ENCODE measurements around the gene SUGP1.

Gene SUGP1

DNA sequence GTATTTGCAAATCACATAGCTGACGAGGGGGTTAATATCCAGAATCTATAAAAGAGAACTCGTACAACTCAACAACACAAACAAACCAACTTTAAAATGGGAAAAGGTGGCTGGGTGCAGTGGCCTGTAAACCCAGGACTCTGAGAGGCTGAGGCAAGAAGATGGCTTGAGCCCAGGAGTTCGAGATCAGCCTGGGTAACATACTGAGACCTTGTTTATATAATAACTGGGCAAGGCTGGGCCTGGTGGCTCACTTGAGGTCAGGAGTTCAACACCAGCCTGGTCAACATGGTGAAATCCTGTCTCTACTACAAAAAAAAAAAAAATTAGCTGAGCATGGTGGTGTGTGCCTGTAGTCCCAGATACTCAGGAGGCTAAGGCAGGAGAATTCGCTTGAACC is 25.4 kb downstream of the SUGP1 start:
- Histone ChIP-seq H3K27me3 (ENCODE audit: insufficient read depth, low read length) (no peaks in the 10 kb centered on the region), H3K4me3 (ENCODE audit: low read depth, low read length, poor library complexity, severe bottlenecking) (no peak overlapping the region), H3K27ac (ENCODE audit: low read depth, low read length, poor library complexity, severe bottlenecking) (no peak overlapping the region), H3K36me3 (ENCODE audit: insufficient read depth, low read length) (peaks cover 74% of the 10 kb centered on the region), H3K4me2 (ENCODE audit: low read length) (no peak overlapping the region), H3K79me2 (ENCODE audit: insufficient read depth, low read length) (no peaks in the 10 kb centered on the region), H3F3A (ENCODE audit: insufficient read depth, low read length) (no peaks in the 10 kb centered on the region), H3K9me2 (ENCODE audit: low read depth, low read length) (no peaks in the 10 kb centered on the region), H3K9ac (ENCODE audit: low read length) (no peak overlapping the region), H3K4me1 (ENCODE audit: insufficient read depth, low read length, severe bottlenecking) (no peaks in the 10 kb centered on the region), H4K20me1 (ENCODE audit: insufficient read depth, low read length) (no peaks in the 10 kb centered on the region), H3K9me3 (ENCODE audit: low read length) (0 out of 2 replicates have a peak, but pooled peaks cover 4% of the 10 kb centered on the region), H2AFZ (ENCODE audit: low read length) (no peak overlapping the region)
- no peak for TF ChIP-seq EZH2 (IDR thresholded peaks at IDR 0.05; ENCODE audit: borderline replicate concordance, low read length)
- no peak for TF ChIP-seq CTCF (IDR thresholded peaks at IDR 0.05; ENCODE audit: low read length)

- no peaks in the 10 kb centered on the region for H3K9me2 ChIP-seq (ENCODE audit: low read depth, low read length)
Observed at GRCh38 chr19:19292607-19293006, 27.7 kb downstream of the SUGP1 start.

DNA sequence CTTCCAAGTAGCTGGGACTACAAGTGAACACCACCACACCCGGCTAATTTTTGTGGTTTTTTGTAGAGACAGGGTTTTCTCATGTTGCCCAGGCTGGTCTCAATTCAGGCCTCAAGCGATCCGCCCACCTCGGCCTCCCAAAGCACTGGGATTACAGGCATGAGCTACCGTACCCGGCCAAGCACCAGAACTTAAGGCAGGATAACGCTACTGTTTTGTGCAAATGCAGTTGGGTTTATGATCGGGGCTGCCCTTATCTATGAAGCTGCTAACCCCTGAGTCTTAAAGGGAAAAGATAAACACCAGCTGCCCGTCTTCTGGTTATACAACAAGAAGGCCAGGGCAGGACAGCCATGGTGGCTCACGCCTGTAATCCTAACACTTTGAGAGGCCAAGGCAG is 34.6 kb downstream of the SUGP1 start:
- no peaks in the 10 kb centered on the region for H3K4me1 ChIP-seq (ENCODE audit: insufficient read depth, low read length, severe bottlenecking)
- no peak overlapping the region for H3K9ac ChIP-seq (ENCODE audit: low read length)
- H2AFZ ChIP-seq (ENCODE audit: low read length): no peak overlapping the region
- H3F3A ChIP-seq (ENCODE audit: insufficient read depth, low read length): no peaks in the 10 kb centered on the region
- H3K9me3 ChIP-seq (ENCODE audit: low read length): peaks cover 3% of the 10 kb centered on the region; the same call in 1 of the 2 replicates
- no peaks in the 10 kb centered on the region for H4K20me1 ChIP-seq (ENCODE audit: insufficient read depth, low read length)
- no peak overlapping the region for H3K4me2 ChIP-seq (ENCODE audit: low read length)
- no peaks in the 10 kb centered on the region for H3K9me2 ChIP-seq (ENCODE audit: low read depth, low read length)
- no peak for TF ChIP-seq EZH2 (IDR thresholded peaks at IDR 0.05; ENCODE audit: borderline replicate concordance, low read length)
- TF ChIP-seq CTCF (IDR thresholded peaks at IDR 0.05; ENCODE audit: low read length): no peak
- H3K79me2 ChIP-seq (ENCODE audit: insufficient read depth, low read length): no peaks in the 10 kb centered on the region
- H3K27ac ChIP-seq (ENCODE audit: low read depth, low read length, poor library complexity, severe bottlenecking): no peak overlapping the region
- no peak overlapping the region for H3K4me3 ChIP-seq (ENCODE audit: low read depth, low read length, poor library complexity, severe bottlenecking)
- H3K36me3 ChIP-seq (ENCODE audit: insufficient read depth, low read length): peaks cover 69% of the 10 kb centered on the region
- H3K27me3 ChIP-seq (ENCODE audit: insufficient read depth, low read length): no peaks in the 10 kb centered on the region

More at GRCh38 chr19:19292607-19293006, 27.7 kb downstream of the SUGP1 start:
- Histone ChIP-seq H4K20me1 (ENCODE audit: insufficient read depth, low read length) (no peaks in the 10 kb centered on the region), H3K27me3 (ENCODE audit: insufficient read depth, low read length) (no peaks in the 10 kb centered on the region), H3K4me3 (ENCODE audit: low read depth, low read length, poor library complexity, severe bottlenecking) (no peak overlapping the region), H3K9ac (ENCODE audit: low read length) (no peak overlapping the region), H3F3A (ENCODE audit: insufficient read depth, low read length) (no peaks in the 10 kb centered on the region), H3K36me3 (ENCODE audit: insufficient read depth, low read length) (peaks cover 82% of the 10 kb centered on the region), H3K27ac (ENCODE audit: low read depth, low read length, poor library complexity, severe bottlenecking) (no peak overlapping the region), H3K4me2 (ENCODE audit: low read length) (no peak overlapping the region), H2AFZ (ENCODE audit: low read length) (no peak overlapping the region), H3K79me2 (ENCODE audit: insufficient read depth, low read length) (no peaks in the 10 kb centered on the region), H3K9me3 (ENCODE audit: low read length) (0 out of 2 replicates have a peak, but pooled peaks cover 4% of the 10 kb centered on the region), H3K4me1 (ENCODE audit: insufficient read depth, low read length, severe bottlenecking) (no peaks in the 10 kb centered on the region)
- TF ChIP-seq CTCF (IDR thresholded peaks at IDR 0.05; ENCODE audit: low read length) (no peak), EZH2 (IDR thresholded peaks at IDR 0.05; ENCODE audit: borderline replicate concordance, low read length) (no peak)

Measured in OCI-LY1 (cell line).